ENCODE data around the gene SHMT1.
"Not testable (repeated sequence)": the region's sequence is repeated elsewhere in the genome, so short reads cannot be mapped to it uniquely, and the experiment has no call there.

Gene SHMT1

DNA sequence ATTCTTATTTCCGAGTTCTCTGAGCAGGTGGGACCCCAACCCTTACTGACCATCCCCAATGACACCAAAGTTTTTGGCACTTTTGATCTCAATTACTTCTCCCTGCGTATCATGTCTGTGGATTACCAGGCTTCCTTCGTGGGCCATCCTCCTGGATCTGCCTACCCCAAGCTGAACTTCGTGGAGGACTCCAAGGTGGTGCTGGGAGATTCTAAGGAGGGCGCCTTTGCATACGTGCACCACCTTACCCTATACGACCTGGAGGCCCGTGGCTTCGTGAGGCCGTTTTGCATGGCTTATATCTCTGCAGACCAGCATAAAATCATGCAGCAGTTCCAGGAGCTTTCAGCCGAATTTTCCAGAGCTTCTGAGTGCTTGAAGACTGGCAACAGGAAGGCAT lies 47.4 kb downstream of the SHMT1 start:
- TF ChIP-seq, protein P1, sequence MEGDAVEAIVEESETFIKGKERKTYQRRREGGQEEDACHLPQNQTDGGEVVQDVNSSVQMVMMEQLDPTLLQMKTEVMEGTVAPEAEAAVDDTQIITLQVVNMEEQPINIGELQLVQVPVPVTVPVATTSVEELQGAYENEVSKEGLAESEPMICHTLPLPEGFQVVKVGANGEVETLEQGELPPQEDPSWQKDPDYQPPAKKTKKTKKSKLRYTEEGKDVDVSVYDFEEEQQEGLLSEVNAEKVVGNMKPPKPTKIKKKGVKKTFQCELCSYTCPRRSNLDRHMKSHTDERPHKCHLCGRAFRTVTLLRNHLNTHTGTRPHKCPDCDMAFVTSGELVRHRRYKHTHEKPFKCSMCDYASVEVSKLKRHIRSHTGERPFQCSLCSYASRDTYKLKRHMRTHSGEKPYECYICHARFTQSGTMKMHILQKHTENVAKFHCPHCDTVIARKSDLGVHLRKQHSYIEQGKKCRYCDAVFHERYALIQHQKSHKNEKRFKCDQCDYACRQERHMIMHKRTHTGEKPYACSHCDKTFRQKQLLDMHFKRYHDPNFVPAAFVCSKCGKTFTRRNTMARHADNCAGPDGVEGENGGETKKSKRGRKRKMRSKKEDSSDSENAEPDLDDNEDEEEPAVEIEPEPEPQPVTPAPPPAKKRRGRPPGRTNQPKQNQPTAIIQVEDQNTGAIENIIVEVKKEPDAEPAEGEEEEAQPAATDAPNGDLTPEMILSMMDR (IDR thresholded peaks at IDR 0.05; ENCODE audit: borderline replicate concordance, control extremely low read depth, extremely low read depth, insufficient read depth, missing control alignments) = no peak
- DNase-seq (ENCODE audit: low spot score) = no peak
- in situ Hi-C loops (cut with MboI; ENCODE audit: low sequenced_read_pairs, unreplicated experiment) = no loop called here

DNA sequence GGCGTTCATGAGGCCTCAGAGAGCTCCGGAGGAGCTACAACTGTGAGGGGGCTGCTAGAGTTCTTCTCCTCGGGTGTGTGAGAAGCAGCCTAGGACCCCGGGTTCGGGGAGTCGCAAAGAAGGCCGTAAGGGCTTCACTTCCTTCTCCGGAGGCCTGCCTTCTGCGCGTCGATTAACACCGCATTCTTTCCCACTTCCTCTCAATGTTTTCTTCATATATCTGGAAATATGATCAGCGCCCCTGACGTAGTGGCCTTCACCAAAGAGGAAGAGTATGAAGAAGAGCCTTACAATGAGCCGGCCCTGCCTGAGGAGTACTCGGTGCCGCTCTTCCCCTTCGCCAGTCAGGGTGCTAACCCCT lies 47.8 kb downstream of the SHMT1 start:
- in situ Hi-C loops (cut with MboI; ENCODE audit: low sequenced_read_pairs, unreplicated experiment) = no loop called here

DNA sequence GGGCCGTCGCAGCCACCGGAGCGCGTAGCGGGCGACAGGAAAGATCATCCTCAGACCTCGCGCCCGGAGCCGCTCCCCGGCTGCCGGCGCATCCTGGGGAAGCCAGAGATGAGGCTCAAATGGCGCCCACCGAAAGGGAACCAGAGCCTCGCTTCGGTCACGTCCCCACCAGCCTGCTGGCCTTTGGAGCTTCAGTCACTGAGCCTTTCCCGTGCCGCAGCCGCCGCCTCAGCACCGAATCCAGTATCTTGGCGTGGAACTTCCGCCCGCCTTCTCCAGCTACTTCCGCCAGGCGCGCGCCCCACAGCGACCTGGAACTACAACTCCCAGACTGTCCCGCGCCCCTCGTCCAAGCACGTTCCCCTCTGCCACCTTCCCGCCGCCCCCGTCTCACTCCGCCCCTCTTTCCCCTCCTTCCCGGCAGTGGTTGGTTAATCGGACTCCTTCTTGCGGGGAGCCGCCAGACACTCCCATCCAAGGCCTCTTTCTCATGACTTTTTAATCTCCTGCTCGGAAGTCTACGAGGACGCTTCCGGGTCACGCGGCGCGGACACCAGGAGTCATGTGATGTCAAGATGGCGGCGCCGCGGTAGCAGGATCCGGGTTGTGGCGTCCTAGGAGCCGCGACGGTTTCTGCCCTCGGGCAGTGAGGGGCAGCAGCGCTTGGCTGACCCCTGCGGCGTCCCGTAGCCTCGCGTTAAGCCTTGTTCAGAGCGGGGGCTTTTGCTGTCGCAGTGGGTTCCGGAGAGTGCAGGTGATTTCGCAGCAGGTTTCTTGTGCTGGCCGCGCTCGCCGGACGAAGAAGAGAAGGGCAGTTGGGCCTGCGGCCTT lies 48.4 kb downstream of the SHMT1 start, which contains the start of the genes SMCR8 and TOP3A:
Gene SMCR8, plus strand, starts transcription at position 563 of the 831 bp plus-strand sequence. CDS start 497 bp downstream, outside the sequence.
Gene TOP3A, minus strand, starts transcription at position 264 of the 831 bp plus-strand sequence. Its CDS starts 216 bp downstream, at position 48.
- TF ChIP-seq, protein P1 (IDR thresholded peaks at IDR 0.05; ENCODE audit: borderline replicate concordance, control extremely low read depth, extremely low read depth, insufficient read depth, missing control alignments) = no peak
- in situ Hi-C loops (cut with MboI; ENCODE audit: low sequenced_read_pairs, unreplicated experiment) = no loop called here
- DNase-seq (ENCODE audit: low spot score) = peak; percentile 93

More for the DNA sequence above, 47.8 kb downstream of the SHMT1 start:
- DNase-seq (ENCODE audit: low spot score) = no peak
- TF ChIP-seq, protein P1 (IDR thresholded peaks at IDR 0.05; ENCODE audit: borderline replicate concordance, control extremely low read depth, extremely low read depth, insufficient read depth, missing control alignments) = no peak

DNA sequence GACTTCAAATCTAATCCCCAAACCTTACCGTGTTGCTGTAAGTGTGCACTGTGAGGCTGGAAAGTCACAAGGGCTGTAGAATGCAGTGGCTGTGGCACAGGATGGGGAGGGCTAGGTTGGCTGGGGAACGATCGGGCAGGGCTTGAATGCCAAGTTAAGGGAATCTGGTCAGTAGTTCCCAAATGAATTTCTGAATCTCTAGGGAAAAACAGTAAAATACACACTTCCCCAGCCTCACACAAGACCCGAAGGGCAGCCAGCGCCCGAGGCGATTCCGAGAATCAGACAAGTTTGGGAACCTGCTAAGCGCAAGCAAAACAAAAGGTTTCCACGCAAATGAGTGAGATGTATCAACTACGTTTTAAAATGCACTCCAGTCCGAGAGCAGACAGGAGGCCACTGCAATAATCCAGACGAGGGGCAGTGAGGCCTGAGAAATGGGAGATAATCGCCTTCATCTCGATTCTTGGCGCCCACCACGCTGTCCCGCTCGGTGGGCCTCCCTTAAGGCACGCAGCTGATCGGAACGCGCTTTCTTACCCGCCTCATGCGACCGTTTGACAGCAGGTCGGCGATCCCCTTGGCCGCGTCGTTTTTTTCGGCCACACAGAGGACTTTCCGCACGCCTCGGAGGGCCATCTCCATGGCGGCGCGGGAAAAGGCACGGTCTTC lies 49.2 kb downstream of the SHMT1 start:
- DNase-seq (ENCODE audit: low spot score) = no peak
- TF ChIP-seq, protein P1 (IDR thresholded peaks at IDR 0.05; ENCODE audit: borderline replicate concordance, control extremely low read depth, extremely low read depth, insufficient read depth, missing control alignments) = no peak
- in situ Hi-C loops (cut with MboI; ENCODE audit: low sequenced_read_pairs, unreplicated experiment) = no loop called here

DNA sequence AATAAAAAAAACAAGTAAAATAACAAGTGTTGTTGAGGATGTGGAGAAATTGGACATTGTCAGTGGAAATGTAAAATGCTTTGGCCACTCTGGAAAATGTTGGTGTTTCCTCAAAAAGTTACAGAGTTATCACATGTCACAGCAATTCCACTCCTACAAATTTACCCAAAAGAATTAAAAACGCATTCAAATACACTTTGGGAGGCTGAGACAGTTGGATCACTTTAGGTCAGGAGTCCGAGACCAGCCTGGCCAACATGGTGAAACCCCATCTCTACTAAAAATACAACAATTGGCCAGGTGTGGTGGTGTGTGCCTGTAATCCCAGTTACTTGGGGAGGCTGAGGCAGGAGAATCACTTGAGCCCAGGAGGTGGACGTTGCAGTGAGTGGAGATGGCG lies 54.1 kb downstream of the SHMT1 start:
- in situ Hi-C loops (cut with MboI; ENCODE audit: low sequenced_read_pairs, unreplicated experiment) = no loop called here
- TF ChIP-seq, protein P1 (IDR thresholded peaks at IDR 0.05; ENCODE audit: borderline replicate concordance, control extremely low read depth, extremely low read depth, insufficient read depth, missing control alignments) = no peak
- DNase-seq (ENCODE audit: low spot score) = no peak

DNA sequence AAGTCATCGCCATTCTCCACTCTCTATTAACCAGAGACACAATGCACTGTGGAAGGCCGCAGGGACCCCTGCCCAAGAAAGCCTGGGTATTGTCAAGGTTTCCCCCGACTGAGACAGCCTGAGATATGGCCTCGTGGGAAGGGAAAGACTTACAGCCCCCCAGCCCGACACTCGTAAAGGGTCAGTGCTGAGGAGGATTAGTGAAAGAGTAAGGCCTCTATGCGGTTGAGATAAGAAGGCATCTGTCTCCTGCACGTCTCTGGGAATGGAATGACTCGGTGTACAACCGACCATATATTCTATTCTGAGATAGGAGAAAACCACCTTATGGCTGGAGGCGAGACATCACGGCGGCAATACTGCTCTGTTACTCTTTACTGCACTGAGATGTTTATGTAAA lies 60.1 kb downstream of the SHMT1 start:
- DNase-seq (ENCODE audit: low spot score); in situ Hi-C loops (cut with MboI; ENCODE audit: low sequenced_read_pairs, unreplicated experiment): not testable (repeated sequence)

All from GM13976 (cell line).